Activated T-cell treated with anti-CD3 and anti-CD28 coated beads for 48 hours (primary cell): Measurements from ENCODE around the gene ASAP2.

Source experiments
- DNase-seq: peaks from one replicate; pipeline ENCODE4 v3.0.0-alpha.2; 2020; ENCODE audit warnings: low read depth

The ASAP2 gene

GRCh38 chr2:9430316-9431293, 224.0 kb downstream of the ASAP2 start:
- DNase-seq, result no peak

- DNase-seq, result no peak
Measured at GRCh38 chr2:9434489-9434888, 227.9 kb downstream of the ASAP2 start.

- no peak for DNase-seq
Measured at GRCh38 chr2:9439536-9439935, 232.9 kb downstream of the ASAP2 start.

- DNase-seq, result no peak
Measured at GRCh38 chr2:9440058-9440727, 233.6 kb downstream of the ASAP2 start.

GRCh38 chr2:9441556-9441955, 234.9 kb downstream of the ASAP2 start:
- DNase-seq, result no peak

GRCh38 chr2:9443526-9443925, 236.9 kb downstream of the ASAP2 start:
- no peak for DNase-seq

GRCh38 chr2:9445089-9445488, 238.5 kb downstream of the ASAP2 start:
- no peak for DNase-seq

GRCh38 chr2:9451231-9451630, 244.6 kb downstream of the ASAP2 start:
- DNase-seq, result no peak
